ENCODE measurements around the gene MGMT.

MGMT gene

DNA sequence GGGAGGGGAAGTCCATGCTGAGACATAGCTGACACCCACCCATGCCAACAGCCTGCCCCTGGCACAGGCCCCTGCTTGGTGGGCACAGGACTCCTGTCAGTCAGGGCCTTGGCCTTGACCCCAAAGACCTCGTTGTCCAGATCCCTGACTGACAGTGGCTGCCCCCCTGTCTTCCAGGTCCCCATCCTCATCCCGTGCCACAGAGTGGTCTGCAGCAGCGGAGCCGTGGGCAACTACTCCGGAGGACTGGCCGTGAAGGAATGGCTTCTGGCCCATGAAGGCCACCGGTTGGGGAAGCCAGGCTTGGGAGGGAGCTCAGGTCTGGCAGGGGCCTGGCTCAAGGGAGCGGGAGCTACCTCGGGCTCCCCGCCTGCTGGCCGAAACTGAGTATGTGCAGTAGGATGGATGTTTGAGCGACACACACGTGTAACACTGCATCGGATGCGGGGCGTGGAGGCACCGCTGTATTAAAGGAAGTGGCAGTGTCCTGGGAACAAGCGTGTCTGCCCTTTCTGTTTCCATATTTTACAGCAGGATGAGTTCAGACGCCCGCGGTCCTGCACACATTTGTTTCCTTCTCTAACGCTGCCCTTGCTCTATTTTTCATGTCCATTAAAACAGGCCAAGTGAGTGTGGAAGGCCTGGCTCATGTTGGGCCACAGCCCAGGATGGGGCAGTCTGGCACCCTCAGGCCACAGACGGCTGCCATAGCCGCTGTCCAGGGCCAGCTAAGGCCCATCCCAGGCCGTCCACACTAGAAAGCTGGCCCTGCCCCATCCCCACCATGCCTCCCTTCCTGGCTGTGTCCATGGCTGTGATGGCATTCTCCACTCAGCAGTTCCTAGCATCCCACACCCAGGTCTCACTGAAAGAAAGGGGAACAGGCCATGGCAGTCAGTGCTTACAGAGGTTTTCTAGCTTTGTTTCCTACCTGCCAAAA lies 299.8 kb downstream of the MGMT start:
- no peak for FAIRE-seq

DNA sequence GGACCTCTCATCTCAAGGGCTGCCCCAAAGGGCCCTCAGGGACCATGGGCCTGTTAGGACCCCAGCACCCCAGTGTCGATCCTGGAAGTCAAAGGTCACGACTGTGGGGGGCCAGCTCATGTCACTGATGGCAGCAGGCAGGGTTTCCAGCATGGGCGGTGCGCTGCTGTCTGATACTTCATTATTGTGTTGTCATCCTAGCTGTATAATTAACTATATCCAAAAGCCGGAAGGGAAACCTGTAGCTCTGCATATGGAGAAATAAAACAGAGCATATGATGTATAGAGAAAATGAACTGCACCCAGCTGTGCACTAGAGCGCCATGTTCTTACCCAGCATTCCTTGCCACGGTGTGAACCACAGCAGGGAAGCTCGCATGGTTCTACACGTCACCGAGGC lies 300.7 kb downstream of the MGMT start:
- no peak for FAIRE-seq

DNA sequence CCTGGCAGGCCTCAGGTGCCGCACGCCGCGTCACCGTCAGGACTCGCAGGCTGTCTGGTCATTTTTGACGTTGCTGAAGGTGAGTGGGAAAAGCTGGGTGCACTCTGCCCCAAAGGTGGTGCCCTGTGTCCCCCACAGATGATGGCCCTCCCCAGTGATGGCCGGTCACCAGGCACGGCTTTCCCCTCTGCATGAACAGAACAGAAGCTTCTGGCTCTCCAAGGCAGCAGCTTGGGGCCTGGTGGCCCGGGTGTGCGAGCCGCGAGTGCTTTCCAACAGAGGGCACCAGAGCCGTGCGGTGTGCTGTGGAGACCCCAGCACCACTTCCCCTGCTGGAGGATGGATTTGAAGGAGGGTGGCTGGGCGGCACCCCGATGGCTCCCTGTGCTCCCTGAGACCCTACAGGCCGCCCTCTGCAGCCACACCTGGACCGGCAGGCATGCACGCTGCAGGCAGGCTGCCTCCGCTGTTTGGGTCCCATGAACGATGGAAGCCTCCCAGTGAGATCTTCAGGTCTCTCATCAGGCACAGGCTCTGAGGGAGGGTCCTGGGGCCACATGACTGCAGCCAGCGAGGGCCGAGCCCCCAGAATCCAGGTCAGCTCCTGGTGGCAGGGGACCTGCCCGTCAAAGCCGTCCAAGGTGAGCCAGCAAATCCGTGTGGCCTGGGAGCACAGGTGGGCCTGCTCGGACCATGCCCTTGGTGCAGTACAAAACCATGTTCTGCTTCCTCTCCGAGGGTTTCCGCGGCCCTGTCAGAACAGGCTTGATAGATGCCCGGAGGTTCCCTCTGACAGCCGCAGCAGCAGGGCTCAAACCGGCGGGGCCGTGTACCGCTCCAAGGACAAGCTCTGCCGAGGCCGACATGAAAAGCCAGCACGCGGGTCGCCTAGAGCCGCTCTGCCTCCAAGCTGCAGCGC lies 301.7 kb downstream of the MGMT start:
- FAIRE-seq, result no peak

DNA sequence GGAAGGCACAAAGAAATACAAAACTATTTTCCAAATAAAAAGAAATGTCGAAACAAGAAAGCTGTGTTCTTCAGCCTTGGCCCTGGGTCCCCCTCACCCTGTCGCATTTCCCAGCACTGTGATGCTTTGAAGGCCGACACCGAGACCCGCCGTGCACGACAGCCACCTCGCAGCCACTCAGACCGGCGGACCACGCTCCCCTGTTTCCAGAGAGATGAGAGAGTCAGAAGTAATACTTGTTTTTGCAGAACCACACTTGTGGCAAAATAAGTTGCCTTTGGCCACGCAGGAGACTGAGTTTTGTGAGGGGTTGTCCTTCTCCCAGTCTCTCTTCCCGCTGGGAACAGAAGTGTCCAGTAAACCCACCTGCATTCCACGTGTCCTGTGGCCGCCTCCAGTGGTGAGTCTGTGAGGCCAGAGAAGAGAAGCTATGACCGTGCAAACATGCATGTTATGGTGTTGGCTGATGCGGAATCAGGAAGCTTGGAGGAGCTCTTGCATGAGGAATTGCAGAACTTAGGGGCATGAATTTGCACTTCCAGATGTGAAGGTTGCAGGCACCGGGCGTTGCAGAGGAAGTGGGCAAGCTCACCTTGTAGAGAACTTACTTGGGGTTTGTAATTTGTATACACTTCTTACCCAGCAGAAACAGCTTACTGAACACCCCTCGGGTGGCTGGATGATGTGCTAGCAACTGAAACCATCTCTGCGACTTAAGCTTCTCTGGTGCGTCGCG lies 302.5 kb downstream of the MGMT start:
- FAIRE-seq, result no peak

DNA sequence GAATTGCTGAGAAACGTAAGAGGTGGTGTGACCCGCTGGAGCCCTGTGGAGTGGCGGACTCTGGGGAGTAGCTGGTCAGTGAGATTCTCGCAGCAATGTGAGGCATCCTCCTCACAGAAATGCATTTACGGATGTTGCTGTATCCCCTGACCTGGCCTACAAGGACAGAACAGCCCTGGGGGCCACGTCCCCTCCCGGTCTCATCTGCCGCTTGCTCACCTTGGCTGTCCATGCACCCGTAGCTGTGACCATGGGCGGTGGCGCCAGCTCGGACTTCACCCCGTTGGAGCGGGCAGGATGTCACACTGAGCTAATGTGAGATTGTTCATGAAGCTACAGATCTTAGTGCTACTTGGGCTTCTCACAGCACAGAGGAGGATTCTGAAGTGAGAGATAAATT lies 303.2 kb downstream of the MGMT start:
- no peak for FAIRE-seq

DNA sequence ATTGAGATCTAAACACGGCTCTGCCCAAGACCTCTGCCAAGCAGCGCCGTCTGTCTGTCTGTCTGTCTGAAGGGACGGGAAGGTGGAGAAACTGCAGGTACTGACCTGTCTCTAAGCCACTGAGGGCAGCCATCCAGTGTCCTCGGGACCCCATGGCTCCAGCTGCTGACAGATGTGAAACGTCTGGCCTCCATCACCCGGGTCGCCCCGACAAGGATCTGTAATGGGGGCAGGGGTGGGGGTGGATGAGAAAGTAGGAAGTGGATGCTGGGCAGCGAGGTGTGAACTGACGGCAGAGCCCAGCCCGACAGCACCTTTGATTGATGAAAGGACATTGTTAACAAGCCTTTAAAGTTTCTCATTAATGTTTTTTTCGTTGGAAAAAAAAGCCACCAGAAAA lies 304.0 kb downstream of the MGMT start:
- no peak for FAIRE-seq

DNA sequence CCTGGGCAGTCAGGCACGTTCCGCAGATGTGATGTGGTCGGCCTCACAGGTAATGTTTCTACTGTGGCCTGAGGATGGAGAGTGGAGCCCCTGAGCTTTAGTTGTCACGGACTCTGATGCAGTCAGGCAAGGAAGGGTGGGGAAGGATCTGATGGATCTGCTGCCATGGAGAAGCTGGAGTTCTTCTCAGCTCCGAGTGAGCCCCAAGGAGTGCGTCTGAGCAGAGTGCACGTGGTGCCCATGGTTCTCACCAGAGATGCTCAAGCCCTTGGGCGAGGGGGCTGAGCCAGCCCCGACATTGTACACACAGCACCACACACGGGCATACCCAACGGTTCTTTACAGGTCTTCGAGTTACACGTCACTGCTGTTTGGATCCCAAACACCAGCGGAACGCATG lies 304.5 kb downstream of the MGMT start:
- FAIRE-seq, result no peak

DNA sequence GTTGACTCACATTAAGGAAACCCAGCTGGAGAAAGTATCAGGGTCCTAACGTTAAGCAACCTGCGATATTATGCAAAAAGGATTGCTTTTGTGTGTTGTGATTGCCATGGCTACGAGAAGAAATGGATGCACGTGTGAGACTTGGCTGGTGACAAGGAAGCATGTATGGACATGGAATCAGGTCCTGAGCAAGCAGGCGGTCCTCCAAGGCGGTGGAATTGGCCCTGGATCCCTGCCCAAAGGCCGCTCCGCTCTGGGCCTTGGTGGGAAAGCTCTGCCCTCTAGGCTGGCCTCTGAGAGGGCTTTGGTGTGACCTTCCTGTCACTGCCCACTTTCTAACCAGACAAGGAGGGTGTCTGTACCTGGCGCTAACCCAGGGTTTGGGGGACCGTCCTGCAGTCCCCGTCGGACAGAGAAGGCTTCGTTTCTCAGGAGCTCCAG lies 305.0 kb downstream of the MGMT start:
- no peak for FAIRE-seq

DNA sequence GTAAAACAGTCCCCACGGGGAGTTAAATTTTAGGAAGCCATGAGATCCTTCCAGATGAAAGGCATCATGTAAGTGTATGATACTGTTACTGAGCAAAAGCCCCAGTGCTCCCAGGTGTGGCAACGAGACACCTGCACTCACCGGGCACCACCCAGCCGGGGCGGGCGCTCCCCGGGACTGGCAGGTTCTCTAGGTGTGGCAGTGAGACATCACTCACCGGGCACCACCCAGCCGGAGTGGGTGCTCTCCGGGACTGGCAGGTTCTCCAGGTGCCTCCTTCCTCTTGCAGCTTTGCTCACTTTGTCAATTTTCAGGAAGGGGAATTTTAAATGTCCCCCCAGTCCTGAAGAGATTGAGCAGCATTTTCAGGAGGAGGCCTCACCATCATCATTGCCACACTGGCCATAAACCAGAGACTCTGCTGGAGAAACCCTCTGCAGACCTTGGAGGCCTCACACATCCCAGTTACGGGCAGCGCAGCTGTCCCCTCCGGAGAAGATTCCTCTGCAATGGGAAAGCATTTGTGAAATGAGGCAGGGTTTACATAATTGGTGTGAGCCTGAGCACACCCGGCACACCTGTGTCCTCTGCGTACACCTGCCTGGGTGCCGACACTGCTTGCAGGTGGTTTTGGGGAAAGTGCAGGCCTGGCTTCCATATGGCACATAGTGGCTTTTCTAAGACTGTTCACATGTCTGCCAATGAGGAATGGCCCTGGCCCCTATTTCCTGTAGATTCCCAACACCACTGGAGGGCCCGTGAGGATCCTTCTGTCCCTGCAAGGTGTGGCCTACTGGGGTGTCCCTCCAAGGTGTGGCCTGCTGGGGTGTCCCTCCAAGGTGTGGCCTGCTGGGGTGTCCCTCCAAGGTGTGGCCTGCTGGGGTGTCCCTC lies 305.7 kb downstream of the MGMT start:
- FAIRE-seq, result no peak

DNA sequence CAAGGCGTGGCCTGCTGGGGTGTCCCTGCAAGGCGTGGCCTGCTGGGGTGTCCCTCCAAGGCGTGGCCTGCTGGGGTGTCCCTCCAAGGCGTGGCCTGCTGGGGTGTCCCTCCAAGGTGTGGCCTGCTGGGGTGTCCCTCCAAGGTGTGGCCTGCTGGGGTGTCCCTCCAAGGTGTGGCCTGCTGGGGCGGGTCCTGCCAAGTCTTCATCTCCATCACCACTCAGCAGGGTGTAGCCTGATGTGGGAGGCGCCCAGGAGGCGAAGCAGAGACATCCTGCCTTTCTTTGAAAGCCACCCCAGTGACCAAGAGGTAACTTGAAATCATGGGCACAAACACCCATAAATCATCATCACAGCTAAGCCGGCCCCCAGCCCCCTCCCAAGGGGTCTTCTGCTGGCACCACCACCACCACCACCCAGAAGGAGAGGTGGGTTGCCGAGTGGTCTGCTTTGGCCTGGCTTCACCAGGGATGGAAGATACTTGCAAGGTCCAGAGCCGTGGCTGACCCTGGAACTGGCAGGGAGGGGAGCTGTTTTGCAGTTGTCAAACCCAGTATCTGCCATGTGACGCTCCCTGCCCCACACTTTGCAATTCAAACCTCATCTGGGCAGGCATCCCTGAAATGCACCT lies 306.4 kb downstream of the MGMT start:
- no peak for FAIRE-seq

DNA sequence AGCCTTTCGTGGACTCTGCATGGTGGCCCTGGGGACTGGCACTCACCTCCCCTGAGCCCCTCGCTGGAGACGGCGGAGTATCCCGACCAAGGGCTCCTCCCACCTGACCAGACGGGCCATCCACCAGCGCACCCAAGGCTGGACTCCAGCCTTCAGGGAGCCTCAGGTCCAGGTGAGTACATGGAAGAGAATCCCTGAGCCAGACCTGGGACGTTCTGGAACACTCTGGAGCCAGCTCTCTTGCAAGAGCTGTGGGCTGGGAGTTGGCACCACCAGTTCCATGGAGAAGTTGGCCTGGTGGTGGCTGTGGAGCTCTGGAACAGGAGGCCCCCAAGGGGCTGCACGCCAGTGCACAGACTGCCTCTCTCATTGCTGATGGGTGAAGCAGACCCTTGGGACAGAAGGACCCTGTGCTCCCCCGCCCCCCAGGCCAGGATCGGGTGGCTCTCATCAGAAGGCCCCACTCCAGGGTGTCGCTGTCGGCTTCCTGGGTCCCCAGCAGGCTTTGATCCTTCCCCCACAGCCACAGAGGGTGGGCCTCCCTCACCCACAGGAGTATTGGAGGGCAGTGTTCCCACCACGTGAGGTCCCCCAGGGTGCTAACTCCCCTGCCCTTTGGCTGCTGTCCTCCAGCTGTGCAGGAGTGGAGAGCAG lies 307.2 kb downstream of the MGMT start:
- FAIRE-seq, result no peak

DNA sequence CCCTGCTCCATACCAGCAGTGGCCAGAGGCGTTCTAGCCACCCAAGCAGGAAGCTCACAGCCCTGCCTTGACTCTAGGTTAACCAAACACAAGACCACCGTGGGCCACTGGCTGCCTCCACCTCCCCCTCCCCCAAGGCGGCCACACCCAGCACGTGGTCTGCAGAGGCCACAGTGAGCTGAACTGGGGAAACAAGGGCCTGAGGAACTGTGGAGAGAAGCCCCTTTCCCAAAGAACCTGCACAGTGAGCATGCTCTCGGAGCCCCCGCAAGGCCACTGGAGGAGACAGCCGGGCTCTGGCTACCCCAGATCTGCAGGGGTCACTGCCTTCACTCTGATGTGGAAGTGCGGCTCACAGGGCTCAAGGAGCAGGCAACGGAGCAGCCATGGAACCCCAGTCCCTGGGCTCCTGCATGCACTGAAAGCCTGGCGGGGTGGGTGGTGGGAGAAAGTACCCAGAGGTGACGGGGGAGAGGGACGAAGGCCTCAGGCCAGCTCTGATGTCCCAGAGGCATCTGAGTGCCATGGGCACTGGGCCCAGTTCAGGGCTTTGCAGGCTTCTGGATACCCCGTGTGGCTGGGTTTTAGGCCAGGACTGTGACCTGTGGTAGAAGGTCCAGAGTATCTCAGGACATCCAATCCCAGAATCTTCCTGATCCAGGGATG lies 307.8 kb downstream of the MGMT start:
- no peak for FAIRE-seq

DNA sequence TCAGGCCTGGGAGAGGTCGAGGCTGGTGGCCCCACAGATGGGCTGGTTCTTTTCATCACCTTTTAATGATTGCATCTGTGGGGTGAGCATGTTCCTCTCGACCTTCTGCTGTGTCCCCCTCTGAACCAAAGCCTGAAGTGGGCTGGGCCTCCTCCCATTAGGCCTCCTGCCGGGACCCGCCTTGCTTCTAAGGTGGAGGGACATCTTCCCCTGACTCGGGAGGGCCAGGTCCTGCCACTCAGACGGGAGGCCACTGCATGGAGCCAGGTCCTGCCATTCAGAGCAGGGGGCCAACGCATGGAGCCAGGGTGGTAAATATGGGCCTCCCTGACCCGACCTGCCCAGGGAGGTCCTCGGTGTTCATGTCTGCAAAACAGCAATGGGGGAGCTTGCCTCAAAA lies 308.6 kb downstream of the MGMT start:
- no peak for FAIRE-seq

DNA sequence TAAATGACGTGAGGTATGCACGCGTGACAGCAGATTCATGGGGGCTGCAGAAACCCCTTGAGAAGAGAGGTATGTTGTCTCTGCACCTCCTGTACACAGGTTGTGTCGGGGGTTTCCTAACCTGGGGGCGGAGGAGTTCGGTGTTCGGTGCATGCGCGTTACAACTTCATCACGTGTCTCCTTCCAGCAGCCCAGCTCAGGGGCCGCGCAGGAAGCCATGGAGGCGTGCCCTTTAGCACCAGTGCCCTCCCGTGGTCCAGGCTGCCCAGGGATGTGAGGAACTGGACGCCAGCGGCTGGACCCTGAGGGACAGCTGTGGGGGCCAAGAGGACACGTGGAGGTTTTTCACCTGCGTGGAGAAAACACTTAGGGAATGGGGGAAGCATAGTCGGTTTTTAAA lies 310.6 kb downstream of the MGMT start:
- no peak for FAIRE-seq

DNA sequence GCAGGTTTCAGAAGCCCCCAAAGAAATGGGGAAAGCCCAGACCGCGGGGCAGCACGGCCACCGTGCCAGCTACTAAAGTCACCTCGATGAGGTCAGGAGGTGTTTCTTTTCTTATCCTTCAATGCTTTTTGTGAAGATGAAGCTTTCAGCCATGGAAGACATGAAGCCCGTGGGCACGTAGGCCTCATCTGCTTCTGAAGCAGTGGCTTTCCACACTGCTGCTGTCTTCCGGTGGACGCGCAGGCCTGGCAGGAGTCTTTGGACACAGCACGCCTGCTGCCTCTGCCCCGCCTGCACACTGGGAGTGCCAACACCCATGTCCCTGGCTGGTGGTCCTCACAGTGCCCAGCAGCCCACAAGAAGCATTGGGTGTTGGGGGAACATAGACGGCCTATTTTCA lies 311.5 kb downstream of the MGMT start:
- FAIRE-seq, result no peak

DNA sequence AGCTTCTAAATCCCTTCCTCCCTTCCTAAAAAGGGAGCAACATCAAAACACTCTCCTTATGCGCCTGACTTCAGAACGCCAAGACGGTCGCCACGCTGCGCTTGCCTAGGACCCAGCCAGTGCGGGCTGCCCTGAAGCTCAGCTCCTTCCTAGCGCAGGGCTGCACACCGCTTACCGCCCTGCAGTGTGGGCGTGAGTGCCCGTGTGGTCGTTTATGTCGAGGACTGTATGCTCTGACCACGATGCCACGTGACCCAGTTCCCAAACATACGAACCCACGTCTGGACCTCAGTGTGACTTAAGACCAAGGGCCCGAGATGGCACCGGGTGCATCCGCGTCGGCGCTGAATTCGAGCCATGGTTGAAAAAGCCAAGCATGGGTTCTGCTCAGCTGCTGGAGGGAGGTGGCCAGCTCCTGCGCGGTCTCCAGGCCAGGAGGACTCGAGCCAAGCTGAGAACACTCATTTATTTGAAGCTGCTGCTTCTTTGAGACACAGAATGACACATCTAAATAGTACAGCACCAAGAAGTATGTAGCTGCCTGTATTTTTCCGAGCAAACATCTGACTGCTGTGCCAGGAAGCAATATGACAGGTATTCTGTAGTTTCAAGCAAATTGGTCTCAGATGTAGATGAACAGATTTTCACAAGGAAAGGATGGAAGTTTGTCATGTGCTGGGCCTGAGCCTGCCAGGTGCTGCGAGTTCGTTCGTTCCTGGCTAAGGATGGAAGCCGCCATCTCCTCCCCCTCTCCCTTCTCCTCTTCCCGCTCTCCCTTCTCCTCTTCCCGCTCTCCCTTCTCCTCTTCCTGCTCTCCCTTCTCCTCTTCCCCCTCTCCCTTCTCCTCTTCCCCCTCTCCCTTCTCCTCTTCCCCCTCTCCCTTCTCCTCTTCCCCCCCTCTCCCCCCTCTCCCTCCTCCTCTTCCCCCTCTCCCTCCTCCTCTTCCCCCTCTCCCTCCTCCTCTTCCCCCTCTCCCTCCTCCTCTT lies 312.4 kb downstream of the MGMT start:
- FAIRE-seq, result no peak

DNA sequence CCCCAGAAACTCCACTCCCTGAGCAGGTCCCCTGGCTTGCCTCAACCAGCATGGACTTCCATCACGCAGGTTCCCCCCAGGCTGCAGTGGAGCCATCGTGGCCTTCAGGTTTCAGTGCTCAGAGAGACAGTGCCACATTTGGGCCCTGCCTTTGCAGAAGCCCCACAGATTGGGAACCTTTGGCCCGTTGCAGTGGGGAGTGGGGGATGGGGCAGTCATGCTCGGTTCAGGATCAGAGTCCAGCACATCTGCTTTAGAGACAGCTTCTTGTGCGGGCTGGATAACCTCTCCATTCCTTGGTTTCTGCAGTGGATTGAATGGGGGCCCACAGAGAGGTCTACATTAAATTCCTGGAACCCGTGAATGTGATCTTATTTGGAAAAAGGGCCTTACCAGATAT lies 313.2 kb downstream of the MGMT start:
- FAIRE-seq, result no peak

DNA sequence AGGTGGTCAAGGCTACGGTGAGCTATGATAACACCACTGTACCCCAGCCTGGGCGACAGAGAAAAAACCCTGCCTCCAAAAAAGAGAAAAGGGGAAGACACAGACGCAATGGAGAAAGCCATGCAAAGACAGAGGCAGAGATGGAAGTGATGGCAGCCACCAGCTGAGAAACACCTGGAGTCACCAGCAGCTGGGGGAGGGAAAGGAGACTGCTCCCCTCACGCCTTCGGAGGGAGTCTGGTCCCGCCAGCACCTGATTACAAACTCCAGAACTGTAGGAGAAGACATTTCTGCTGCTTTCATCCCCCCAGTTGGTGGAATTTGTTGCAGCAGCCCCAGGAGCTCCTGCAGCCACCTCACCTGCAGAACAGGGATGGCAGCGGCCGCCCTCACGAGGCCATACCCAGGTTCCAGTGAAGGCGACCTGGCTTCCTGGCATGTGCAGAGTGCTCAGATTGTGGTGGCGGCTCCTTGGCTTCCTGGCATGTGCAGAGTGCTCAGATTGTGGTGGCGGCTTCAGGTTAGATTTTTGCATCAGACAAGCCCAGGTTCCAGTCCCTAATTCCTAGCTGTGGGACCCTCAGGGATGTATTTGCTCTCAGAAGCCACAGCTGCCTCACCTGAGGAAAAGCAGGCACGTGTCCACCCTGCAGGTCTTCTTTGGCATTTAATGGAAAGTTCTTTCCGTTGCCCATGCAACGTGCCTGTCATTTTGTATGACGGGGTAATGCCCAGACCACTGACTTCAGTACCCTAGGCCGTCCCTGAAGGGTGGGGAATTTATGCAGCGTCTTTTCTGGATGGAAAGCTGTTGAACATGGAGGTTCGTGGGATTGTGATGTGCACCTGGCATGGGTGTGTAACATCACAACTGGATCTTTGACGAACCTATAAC lies 314.1 kb downstream of the MGMT start:
- FAIRE-seq, result no peak
